ENCODE results near the gene TJP1. TPM values are rescaled to one million over a fixed set of nuclear protein-coding genes. Genes with fewer than 3 reads are reported as not detected.

The TJP1 gene
- total and polyA plus RNA-seq, 9 of the 15 experiments (the other 6 are each of a cell fraction or from before 2014, with no cell fraction given): 9.1 to 39.3 (median 28.0) TPM

- intact Hi-C loops (cut with micrococcal nuclease) (no loop called here), in situ Hi-C loops (cut with MboI) (no loop called here)
- Histone ChIP-seq H3K9me3 (replicated peaks; ENCODE audit: control insufficient read depth, insufficient read depth, low read depth, low read length) (no peaks in the 10 kb centered on the region), H3K4me2 (ENCODE audit: insufficient read depth, low read length) (no peak overlapping the region), H3K4me1 (replicated peaks in 1 of 2; ENCODE audit: control insufficient read depth in 2 of 2, insufficient read depth in 2 of 2, low read length in 2 of 2) (peaks cover 0 to under 1% of the 10 kb centered on the region in 2 experiments; a peak in 3 of 5 replicates), H2AFZ (ENCODE audit: low read depth, low read length) (no peak overlapping the region), H3K79me2 (ENCODE audit: control insufficient read depth, insufficient read depth, low read length) (no peaks in the 10 kb centered on the region), H3K36me3 (ENCODE audit: control insufficient read depth, insufficient read depth, low read length) (no peaks in the 10 kb centered on the region), H4K20me1 (replicated peaks; ENCODE audit: control insufficient read depth, insufficient read depth, low read length) (no peaks in the 10 kb centered on the region), H3K27ac (ENCODE audit: extremely low read depth, low read depth, low read length) (no peak overlapping the region), H3K9ac (ENCODE audit: insufficient read depth in 1 of 2, low read depth in 2 of 2, low read length in 2 of 2) (no peak overlapping the region), H3K27me3 (ENCODE audit: control insufficient read depth in 2 of 2, insufficient read depth in 2 of 2, low read length in 2 of 2) (peaks cover 30 to 46% of the 10 kb centered on the region in 2 experiments), H3K9me1 (ENCODE audit: control insufficient read depth, insufficient read depth, low read length) (no peaks in the 10 kb centered on the region), H3K4me3 (no peak overlapping the region)
- POLR2A ChIA-PET: no interaction called here
- ATAC-seq (no peak), DNase-seq (ENCODE audit: extremely low read depth in 1 of 4, low spot score in 3 of 4) (no peak), FAIRE-seq (no peak)
- no TSS peak for BruUV-seq (replicated peaks)
- CTCF ChIA-PET (ENCODE audit: low intra/inter-chr PET ratio): no interaction called here
- TF ChIP-seq NFRKB (IDR thresholded peaks at IDR 0.05; ENCODE audit: low read depth) (no peak), TSC22D4 (tag; IDR thresholded peaks at IDR 0.05) (no peak)
- TF ChIP-seq, protein P1, sequence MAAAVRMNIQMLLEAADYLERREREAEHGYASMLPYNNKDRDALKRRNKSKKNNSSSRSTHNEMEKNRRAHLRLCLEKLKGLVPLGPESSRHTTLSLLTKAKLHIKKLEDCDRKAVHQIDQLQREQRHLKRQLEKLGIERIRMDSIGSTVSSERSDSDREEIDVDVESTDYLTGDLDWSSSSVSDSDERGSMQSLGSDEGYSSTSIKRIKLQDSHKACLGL (CRISPR knock-in tag; IDR thresholded peaks at IDR 0.05; ENCODE audit: borderline replicate concordance, poor library complexity, severe bottlenecking): no peak
- 0% methylated on average over 1 of the region's 1 CpG for WGBS (ENCODE audit: insufficient coverage, low coverage, missing lambda C conversion rate)
These were observed 44.1 kb upstream of the TJP1 start for GRCh38 chr15:29866337-29866736.

- Histone ChIP-seq H3K9ac (ENCODE audit: insufficient read depth in 1 of 2, low read depth in 2 of 2, low read length in 2 of 2) (no peak overlapping the region), H3K27me3 (ENCODE audit: control insufficient read depth in 2 of 2, insufficient read depth in 2 of 2, low read length in 2 of 2) (peaks cover 20 to 38% of the 10 kb centered on the region in 2 experiments), H3K9me3 (replicated peaks; ENCODE audit: control insufficient read depth, insufficient read depth, low read depth, low read length) (no peaks in the 10 kb centered on the region), H3K27ac (ENCODE audit: extremely low read depth, low read depth, low read length) (no peak overlapping the region), H3K79me2 (ENCODE audit: control insufficient read depth, insufficient read depth, low read length) (no peaks in the 10 kb centered on the region), H3K4me2 (ENCODE audit: insufficient read depth, low read length) (no peak overlapping the region), H4K20me1 (replicated peaks; ENCODE audit: control insufficient read depth, insufficient read depth, low read length) (no peaks in the 10 kb centered on the region), H3K4me3 (no peak overlapping the region), H3K36me3 (ENCODE audit: control insufficient read depth, insufficient read depth, low read length) (no peaks in the 10 kb centered on the region), H3K9me1 (ENCODE audit: control insufficient read depth, insufficient read depth, low read length) (no peaks in the 10 kb centered on the region), H3K4me1 (replicated peaks in 1 of 2; ENCODE audit: control insufficient read depth in 2 of 2, insufficient read depth in 2 of 2, low read length in 2 of 2) (no peaks in the 10 kb centered on the region; a peak in 2 of 5 replicates), H2AFZ (ENCODE audit: low read depth, low read length) (no peak overlapping the region)
- FAIRE-seq (no peak), ATAC-seq (no peak), DNase-seq (ENCODE audit: extremely low read depth in 1 of 4, low spot score in 3 of 4) (no peak)
- BruUV-seq (replicated peaks): no TSS peak
- ChIA-PET CTCF (ENCODE audit: low intra/inter-chr PET ratio) (no interaction called here), POLR2A (interaction anchor here (1.4 kb wide), 1 partner anchor 14 kb away, joined by 4 read pairs; no protein-coding TSS in a partner anchor)
- in situ Hi-C loops (cut with MboI): no loop called here
- intact Hi-C loops (cut with micrococcal nuclease): no loop called here
- 3% methylated on average over 4 of the region's 4 CpGs for WGBS (ENCODE audit: insufficient coverage, low coverage, missing lambda C conversion rate)
- TF ChIP-seq ELF4 (CRISPR knock-in tag; IDR thresholded peaks at IDR 0.05): no peak
- TF ChIP-seq POLR3G (IDR thresholded peaks at IDR 0.05; ENCODE audit: extremely low read depth, insufficient read length, insufficient replicate concordance): no peak
- TF ChIP-seq, protein P1 (CRISPR knock-in tag; IDR thresholded peaks at IDR 0.05; ENCODE audit: borderline replicate concordance, poor library complexity, severe bottlenecking): no peak
- no peak for TF ChIP-seq MCM7 (IDR thresholded peaks at IDR 0.05)
- no peak for TF ChIP-seq ZKSCAN1 (IDR thresholded peaks at IDR 0.05; ENCODE audit: low read depth, low read length)
- no peak for TF ChIP-seq TOE1 (IDR thresholded peaks at IDR 0.05; ENCODE audit: borderline replicate concordance)
- no peak for TF ChIP-seq TOE1 (CRISPR knock-in tag; IDR thresholded peaks at IDR 0.05; ENCODE audit: borderline replicate concordance, low read depth)
- no peak for TF ChIP-seq ZNF324 (CRISPR knock-in tag; IDR thresholded peaks at IDR 0.05)
- TF ChIP-seq RCOR1 (IDR thresholded peaks at IDR 0.05; ENCODE audit: borderline replicate concordance in 1 of 2, low read depth in 2 of 2, low read length in 2 of 2): no peak
- no peak for TF ChIP-seq SAFB (IDR thresholded peaks at IDR 0.05; ENCODE audit: borderline replicate concordance, low read depth, low read length)
- TF ChIP-seq, protein P2, sequence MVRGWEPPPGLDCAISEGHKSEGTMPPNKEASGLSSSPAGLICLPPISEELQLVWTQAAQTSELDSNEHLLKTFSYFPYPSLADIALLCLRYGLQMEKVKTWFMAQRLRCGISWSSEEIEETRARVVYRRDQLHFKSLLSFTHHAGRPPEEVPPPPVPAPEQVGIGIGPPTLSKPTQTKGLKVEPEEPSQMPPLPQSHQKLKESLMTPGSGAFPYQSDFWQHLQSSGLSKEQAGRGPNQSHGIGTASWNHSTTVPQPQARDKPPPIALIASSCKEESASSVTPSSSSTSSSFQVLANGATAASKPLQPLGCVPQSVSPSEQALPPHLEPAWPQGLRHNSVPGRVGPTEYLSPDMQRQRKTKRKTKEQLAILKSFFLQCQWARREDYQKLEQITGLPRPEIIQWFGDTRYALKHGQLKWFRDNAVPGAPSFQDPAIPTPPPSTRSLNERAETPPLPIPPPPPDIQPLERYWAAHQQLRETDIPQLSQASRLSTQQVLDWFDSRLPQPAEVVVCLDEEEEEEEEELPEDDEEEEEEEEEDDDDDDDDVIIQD (CRISPR knock-in tag; IDR thresholded peaks at IDR 0.05): no peak
- TF ChIP-seq ZNF75A (CRISPR knock-in tag; IDR thresholded peaks at IDR 0.05): no peak
- TF ChIP-seq RBBP5 (IDR thresholded peaks at IDR 0.05; ENCODE audit: borderline replicate concordance, insufficient read depth, low read length, poor library complexity, severe bottlenecking): no peak
These were observed 42.2 kb upstream of the TJP1 start for GRCh38 chr15:29864501-29864900.
